Measurements from ENCODE around the gene PLCB2. TPM values are rescaled to one million over a fixed set of nuclear protein-coding genes. Genes with fewer than 3 reads are reported as not detected.
A peak's percentile ranks its signal among the peaks of the same experiment; 100 is the strongest.

PLCB2 gene
- total and polyA plus RNA-seq, 4 experiments from 2014 or later, result 22.6 to 219 (median 124) TPM

DNA sequence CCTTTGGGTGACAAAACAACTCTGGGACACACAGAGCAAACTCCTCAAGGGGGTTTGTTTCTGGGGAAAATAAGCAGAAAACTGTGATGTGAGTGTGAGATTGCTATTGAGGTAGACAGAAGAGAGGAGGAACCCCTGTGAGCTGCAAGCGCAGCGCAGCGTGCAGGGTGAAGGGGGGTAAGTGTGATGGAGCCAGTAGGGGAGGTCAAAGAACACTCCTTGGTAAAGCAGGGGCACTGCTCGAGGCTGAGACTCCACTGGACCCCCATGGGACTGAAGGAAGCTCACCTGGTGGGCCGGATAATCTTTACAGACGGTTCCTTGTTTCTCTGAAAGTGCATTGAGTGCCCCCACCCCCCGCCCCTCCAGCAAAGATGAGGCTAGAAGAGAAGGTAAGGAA lies 23.3 kb upstream of the PLCB2 start:
- intact Hi-C loops (cut with micrococcal nuclease), result no loop called here
- Histone ChIP-seq H3K4me1 (ENCODE audit: insufficient read depth, low read length) (peaks cover 8% of the 10 kb centered on the region), H3K36me3 (ENCODE audit: insufficient read depth, low read length) (no peaks in the 10 kb centered on the region), H3K9me3 (ENCODE audit: control insufficient read depth in 1 of 2, low read length in 2 of 2) (no peaks in the 10 kb centered on the region), H3K4me3 (ENCODE audit: low read length in 2 of 2) (no peak overlapping the region), H3K27me3 (ENCODE audit: insufficient read depth, low read length) (no peaks in the 10 kb centered on the region), H3K27ac (ENCODE audit: low read depth, low read length) (no peak overlapping the region)
- no peak overlapping the region for H3K27ac Mint-ChIP-seq
- peaks cover 5 to 13% (median 8%) of the 10 kb centered on the region in 4 donors for H3K4me1 Mint-ChIP-seq
- no peaks in the 10 kb centered on the region for H3K9me3 Mint-ChIP-seq
- no peak for DNase-seq
- CTCF ChIA-PET (ENCODE audit: partially characterized antibody), result interaction anchor here (1.9 to 21.4 kb wide), 2 partner anchors 13 to 19 kb away, joined by 11 to 634 read pairs; partner anchors contain the start of genes INAFM2 and PLCB2
- POLR2A ChIA-PET (ENCODE audit: partially characterized antibody), result interaction anchor here (1.4 kb wide), 1 partner anchor 23 kb away, joined by 4 read pairs; the partner anchor contains the start of gene PLCB2
- H3K27me3 Mint-ChIP-seq, result no peaks in the 10 kb centered on the region
- H3K4me3 Mint-ChIP-seq, result no peak overlapping the region
- no peaks in the 10 kb centered on the region for H3K36me3 Mint-ChIP-seq

DNA sequence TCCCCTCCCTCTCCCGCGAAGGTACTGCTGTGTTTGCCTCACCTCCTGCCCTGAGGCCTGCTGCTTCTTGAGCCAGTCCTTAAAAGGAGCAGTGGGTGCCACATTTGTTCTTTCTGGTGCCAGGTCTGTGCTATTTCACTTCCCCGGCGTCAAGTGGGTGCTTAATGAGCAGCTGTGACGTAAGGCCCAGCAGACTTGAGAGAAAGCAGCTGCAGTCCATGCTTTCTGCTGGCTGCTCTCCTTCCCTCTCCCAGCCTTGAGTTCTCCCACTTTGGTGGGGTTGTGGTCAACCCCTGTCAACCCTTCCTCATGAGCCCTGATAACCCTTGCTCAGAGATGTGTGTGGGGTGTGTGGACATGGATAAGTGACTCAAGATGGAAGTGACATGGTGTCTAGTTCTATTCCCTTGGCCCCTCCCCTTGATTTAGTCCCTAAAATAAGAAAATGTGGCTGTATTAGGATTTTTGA lies 22.7 kb upstream of the PLCB2 start:
- Histone ChIP-seq H3K4me3 (ENCODE audit: low read length in 2 of 2) (no peak overlapping the region), H3K36me3 (ENCODE audit: insufficient read depth, low read length) (no peaks in the 10 kb centered on the region), H3K27ac (ENCODE audit: low read depth, low read length) (no peak overlapping the region), H3K27me3 (ENCODE audit: insufficient read depth, low read length) (no peaks in the 10 kb centered on the region), H3K9me3 (ENCODE audit: control insufficient read depth in 1 of 2, low read length in 2 of 2) (no peaks in the 10 kb centered on the region), H3K4me1 (ENCODE audit: insufficient read depth, low read length) (peaks cover 10% of the 10 kb centered on the region)
- ChIA-PET POLR2A (ENCODE audit: partially characterized antibody) (no interaction called here), CTCF (ENCODE audit: partially characterized antibody) (interaction anchor here (21.4 kb wide), 1 partner anchor 18 kb away, joined by 634 read pairs; the partner anchor contains the start of genes INAFM2 and PLCB2)
- Mint-ChIP-seq H3K4me3 (no peak overlapping the region), H3K27ac (no peak overlapping the region), H3K4me1 (peaks cover 6 to 19% (median 8%) of the 10 kb centered on the region in 4 donors), H3K27me3 (no peaks in the 10 kb centered on the region), H3K9me3 (no peaks in the 10 kb centered on the region), H3K36me3 (no peaks in the 10 kb centered on the region)
- intact Hi-C loops (cut with micrococcal nuclease), result no loop called here
- no peak for DNase-seq

DNA sequence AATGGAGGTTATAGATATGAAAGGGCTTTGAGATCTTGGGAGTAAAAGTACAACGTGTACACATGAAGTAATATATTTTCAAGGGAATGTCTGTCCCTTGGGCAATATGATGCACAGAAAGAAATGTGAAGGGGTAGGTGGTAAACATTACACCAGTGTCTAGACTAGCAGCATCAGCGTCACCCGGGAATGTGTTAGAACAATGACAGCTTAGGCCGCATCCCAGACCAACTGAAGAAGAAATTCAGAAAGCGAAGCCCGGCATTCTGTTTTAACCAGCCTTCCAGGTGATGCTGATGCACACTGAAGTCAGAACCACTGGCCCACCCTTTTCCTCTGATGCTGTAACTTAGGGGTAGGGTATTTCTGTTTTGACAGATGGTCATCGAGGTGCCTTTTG lies 22.1 kb upstream of the PLCB2 start:
- Histone ChIP-seq H3K4me3 (ENCODE audit: low read length in 2 of 2) (no peak overlapping the region), H3K36me3 (ENCODE audit: insufficient read depth, low read length) (no peaks in the 10 kb centered on the region), H3K27me3 (ENCODE audit: insufficient read depth, low read length) (no peaks in the 10 kb centered on the region), H3K4me1 (ENCODE audit: insufficient read depth, low read length) (peaks cover 16% of the 10 kb centered on the region), H3K27ac (ENCODE audit: low read depth, low read length) (no peak overlapping the region), H3K9me3 (ENCODE audit: control insufficient read depth in 1 of 2, low read length in 2 of 2) (no peaks in the 10 kb centered on the region)
- intact Hi-C loops (cut with micrococcal nuclease), result no loop called here
- H3K9me3 Mint-ChIP-seq, result no peaks in the 10 kb centered on the region
- H3K27ac Mint-ChIP-seq, result no peak overlapping the region
- no peaks in the 10 kb centered on the region for H3K36me3 Mint-ChIP-seq
- ChIA-PET POLR2A (ENCODE audit: partially characterized antibody) (no interaction called here), CTCF (ENCODE audit: partially characterized antibody) (interaction anchor here (5.7 to 21.4 kb wide), 2 partner anchors 7 to 18 kb away, joined by 96 to 634 read pairs; partner anchors contain the start of genes INAFM2 and PLCB2)
- H3K4me1 Mint-ChIP-seq, result peaks cover 11 to 25% (median 13%) of the 10 kb centered on the region in 4 donors
- no peak for DNase-seq
- H3K4me3 Mint-ChIP-seq, result no peak overlapping the region
- H3K27me3 Mint-ChIP-seq, result no peaks in the 10 kb centered on the region

DNA sequence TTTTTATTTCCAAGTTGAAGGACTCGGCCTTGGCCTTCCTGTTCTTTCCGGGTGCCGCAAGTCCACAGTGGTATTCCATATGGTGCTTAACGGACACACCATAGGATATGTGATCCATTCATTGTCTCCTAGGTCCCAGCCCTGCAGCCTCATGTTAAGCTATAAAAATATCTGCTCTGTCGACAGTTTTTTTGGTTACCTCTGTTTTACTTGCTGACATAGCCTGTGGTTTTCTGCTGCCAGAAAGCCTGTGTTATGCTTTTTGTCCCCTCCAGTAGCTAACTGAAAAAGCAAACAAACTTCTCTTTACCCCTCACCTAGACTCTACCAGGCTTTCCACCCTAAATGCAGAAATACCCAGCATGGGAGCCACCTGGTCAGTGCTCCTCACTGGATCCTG lies 21.0 kb upstream of the PLCB2 start:
- Mint-ChIP-seq H3K36me3 (no peaks in the 10 kb centered on the region), H3K4me1 (peaks cover 7 to 19% (median 11%) of the 10 kb centered on the region in 4 donors), H3K27ac (peak overlapping the region in 2 of 7 donors; percentile 29 to 33), H3K4me3 (peak overlapping the region in 1 of 8 donors; percentile 3), H3K9me3 (no peaks in the 10 kb centered on the region), H3K27me3 (no peaks in the 10 kb centered on the region)
- no peak overlapping the region for H3K27ac ChIP-seq (ENCODE audit: low read depth, low read length)
- peaks cover 12% of the 10 kb centered on the region for H3K4me1 ChIP-seq (ENCODE audit: insufficient read depth, low read length)
- H3K9me3 ChIP-seq (ENCODE audit: control insufficient read depth in 1 of 2, low read length in 2 of 2), result no peaks in the 10 kb centered on the region
- no peaks in the 10 kb centered on the region for H3K27me3 ChIP-seq (ENCODE audit: insufficient read depth, low read length)
- H3K4me3 ChIP-seq (ENCODE audit: low read length in 2 of 2), result no peak overlapping the region
- ChIA-PET CTCF (ENCODE audit: partially characterized antibody) (interaction anchor here (0.5 to 21.4 kb wide), 8 partner anchors 8 to 176 kb away, joined by 4 to 634 read pairs (median 6); partner anchors contain the start of genes INAFM2 and PLCB2), POLR2A (ENCODE audit: partially characterized antibody) (interaction anchor here (5.4 kb wide), 1 partner anchor 21 kb away, joined by 44 read pairs; the partner anchor contains the start of gene PLCB2)
- intact Hi-C loops (cut with micrococcal nuclease), result no loop called here
- no peaks in the 10 kb centered on the region for H3K36me3 ChIP-seq (ENCODE audit: insufficient read depth, low read length)
- no peak for DNase-seq

DNA sequence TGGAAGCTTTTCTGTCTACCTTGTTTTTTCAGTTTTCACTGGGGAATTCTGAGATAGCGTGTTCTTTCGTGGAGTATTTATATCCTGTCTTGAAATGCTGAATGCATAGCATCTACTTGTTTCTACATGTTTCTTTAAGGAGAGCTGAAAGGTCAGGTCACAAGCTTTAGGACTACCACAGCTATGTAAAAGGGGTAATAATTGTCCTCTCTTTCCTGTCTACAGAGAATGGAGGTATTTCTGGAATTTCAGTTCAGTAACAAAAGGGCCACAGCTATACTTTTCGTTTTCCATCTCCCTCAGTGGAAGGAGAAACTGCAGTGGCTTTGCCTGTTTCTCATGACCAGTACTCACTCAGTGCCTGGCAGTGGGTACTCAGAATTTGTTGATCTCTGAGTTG lies 20.4 kb upstream of the PLCB2 start:
- intact Hi-C loops (cut with micrococcal nuclease), result no loop called here
- H3K27ac ChIP-seq (ENCODE audit: low read depth, low read length), result no peak overlapping the region
- DNase-seq, result no peak
- peaks cover 9 to 15% (median 11%) of the 10 kb centered on the region in 4 donors for H3K4me1 Mint-ChIP-seq
- no peak overlapping the region for H3K4me3 Mint-ChIP-seq
- H3K36me3 Mint-ChIP-seq, result no peaks in the 10 kb centered on the region
- no peaks in the 10 kb centered on the region for H3K27me3 ChIP-seq (ENCODE audit: insufficient read depth, low read length)
- H3K4me1 ChIP-seq (ENCODE audit: insufficient read depth, low read length), result peaks cover 12% of the 10 kb centered on the region
- no peak overlapping the region for H3K4me3 ChIP-seq (ENCODE audit: low read length in 2 of 2)
- H3K27ac Mint-ChIP-seq, result no peak overlapping the region
- no peaks in the 10 kb centered on the region for H3K27me3 Mint-ChIP-seq
- H3K36me3 ChIP-seq (ENCODE audit: insufficient read depth, low read length), result no peaks in the 10 kb centered on the region
- ChIA-PET POLR2A (ENCODE audit: partially characterized antibody) (interaction anchor here (5.4 kb wide), 1 partner anchor 20 kb away, joined by 44 read pairs; the partner anchor contains the start of gene PLCB2), CTCF (ENCODE audit: partially characterized antibody) (interaction anchor here (1.3 to 21.4 kb wide), 9 partner anchors 9 to 111 kb away, joined by 4 to 634 read pairs (median 8); partner anchors contain the start of genes INAFM2 and PLCB2)
- H3K9me3 Mint-ChIP-seq, result no peaks in the 10 kb centered on the region
- no peaks in the 10 kb centered on the region for H3K9me3 ChIP-seq (ENCODE audit: control insufficient read depth in 1 of 2, low read length in 2 of 2)

DNA sequence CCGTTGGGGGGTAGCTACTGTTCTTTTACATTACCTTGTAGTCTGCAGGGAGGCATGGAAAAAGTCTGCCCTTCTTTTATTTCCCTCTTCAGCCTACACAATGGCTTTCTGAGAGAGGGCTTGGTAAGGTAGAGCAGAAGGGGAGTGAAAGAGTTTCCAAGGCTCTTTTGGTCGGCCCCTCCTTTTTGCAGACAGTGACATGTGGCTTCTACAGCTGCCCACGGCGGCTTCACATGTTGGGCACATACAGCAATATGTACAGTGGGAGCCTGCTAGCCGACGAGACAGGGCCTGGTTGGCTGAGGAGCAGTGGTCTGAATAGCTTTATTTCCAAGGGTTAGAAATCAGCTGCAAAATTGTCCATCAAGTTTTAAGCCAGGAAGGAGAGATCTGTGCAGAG lies 19.7 kb upstream of the PLCB2 start:
- Histone ChIP-seq H3K4me3 (ENCODE audit: low read length in 2 of 2) (no peak overlapping the region), H3K27me3 (ENCODE audit: insufficient read depth, low read length) (no peaks in the 10 kb centered on the region), H3K36me3 (ENCODE audit: insufficient read depth, low read length) (no peaks in the 10 kb centered on the region), H3K9me3 (ENCODE audit: control insufficient read depth in 1 of 2, low read length in 2 of 2) (no peaks in the 10 kb centered on the region), H3K4me1 (ENCODE audit: insufficient read depth, low read length) (peaks cover 20% of the 10 kb centered on the region), H3K27ac (ENCODE audit: low read depth, low read length) (no peak overlapping the region)
- ChIA-PET POLR2A (ENCODE audit: partially characterized antibody) (interaction anchor here (5.4 kb wide), 1 partner anchor 20 kb away, joined by 44 read pairs; the partner anchor contains the start of gene PLCB2), CTCF (ENCODE audit: partially characterized antibody) (interaction anchor here (0.5 to 21.4 kb wide), 8 partner anchors 10 to 1152 kb away, joined by 3 to 634 read pairs (median 10); partner anchors contain the start of genes INAFM2 and PLCB2)
- intact Hi-C loops (cut with micrococcal nuclease), result no loop called here
- H3K27me3 Mint-ChIP-seq, result no peaks in the 10 kb centered on the region
- no peaks in the 10 kb centered on the region for H3K36me3 Mint-ChIP-seq
- no peak overlapping the region for H3K4me3 Mint-ChIP-seq
- peaks cover 9 to 20% (median 14%) of the 10 kb centered on the region in 4 donors for H3K4me1 Mint-ChIP-seq
- no peak for DNase-seq
- no peak overlapping the region for H3K27ac Mint-ChIP-seq
- no peaks in the 10 kb centered on the region for H3K9me3 Mint-ChIP-seq

DNA sequence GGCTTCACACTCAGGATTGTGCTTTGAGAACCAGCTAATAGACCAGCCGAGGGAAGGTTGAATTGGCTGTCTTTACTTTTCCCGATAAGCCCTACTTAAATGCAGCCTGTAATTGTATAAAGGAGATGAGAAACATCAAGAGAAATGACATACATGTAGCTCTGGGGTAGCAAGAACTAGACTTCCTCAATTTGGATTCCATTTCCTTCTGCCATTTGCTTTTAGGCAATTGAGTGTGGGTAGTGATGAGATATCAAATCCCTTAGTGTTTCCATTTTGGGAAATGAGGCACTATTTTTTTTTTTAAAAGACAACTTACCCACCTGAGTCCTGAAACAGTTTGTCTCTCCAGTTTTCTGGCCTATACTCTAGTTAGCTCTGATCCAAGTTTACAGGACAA lies 18.0 kb upstream of the PLCB2 start:
- Mint-ChIP-seq H3K36me3 (no peaks in the 10 kb centered on the region), H3K27ac (peak overlapping the region in 1 of 7 donors; percentile 84), H3K27me3 (no peaks in the 10 kb centered on the region), H3K4me3 (peak overlapping the region in 6 of 8 donors; percentile 8 to 88 (median 26)), H3K4me1 (peaks cover 16 to 35% (median 25%) of the 10 kb centered on the region in 4 donors), H3K9me3 (no peaks in the 10 kb centered on the region)
- H3K36me3 ChIP-seq (ENCODE audit: insufficient read depth, low read length), result no peaks in the 10 kb centered on the region
- H3K27ac ChIP-seq (ENCODE audit: low read depth, low read length), result no peak overlapping the region
- H3K9me3 ChIP-seq (ENCODE audit: control insufficient read depth in 1 of 2, low read length in 2 of 2), result no peaks in the 10 kb centered on the region
- no peak for DNase-seq
- peaks cover 22% of the 10 kb centered on the region for H3K4me1 ChIP-seq (ENCODE audit: insufficient read depth, low read length)
- POLR2A ChIA-PET (ENCODE audit: partially characterized antibody), result interaction anchor here (0.9 to 5.4 kb wide), 2 partner anchors 9 to 18 kb away, joined by 3 to 44 read pairs; partner anchors contain the start of gene PLCB2
- no peaks in the 10 kb centered on the region for H3K27me3 ChIP-seq (ENCODE audit: insufficient read depth, low read length)
- CTCF ChIA-PET (ENCODE audit: partially characterized antibody), result interaction anchor here (1.2 to 21.4 kb wide), 6 partner anchors 12 to 108 kb away, joined by 3 to 634 read pairs (median 16); partner anchors contain the start of genes INAFM2 and PLCB2
- H3K4me3 ChIP-seq (ENCODE audit: low read length in 2 of 2), result no peak overlapping the region
- intact Hi-C loops (cut with micrococcal nuclease), result no loop called here

Data from CD4-positive, alpha-beta memory T cell (primary cell).